SH-SY5Y (cell line): Measurements from ENCODE around the gene F10.

Experiments
- GATA2 ChIP-seq: IDR thresholded peaks from 2 replicates; pipeline ENCODE4 v1.6.1; 2011; ENCODE audit warnings: mild to moderate bottlenecking, low read depth, low read length
- GATA3 ChIP-seq: IDR thresholded peaks from 2 replicates; pipeline ENCODE4 v1.6.1; 2011; ENCODE audit warnings: low read depth, mild to moderate bottlenecking, low read length, moderate library complexity

F10 gene

DNA sequence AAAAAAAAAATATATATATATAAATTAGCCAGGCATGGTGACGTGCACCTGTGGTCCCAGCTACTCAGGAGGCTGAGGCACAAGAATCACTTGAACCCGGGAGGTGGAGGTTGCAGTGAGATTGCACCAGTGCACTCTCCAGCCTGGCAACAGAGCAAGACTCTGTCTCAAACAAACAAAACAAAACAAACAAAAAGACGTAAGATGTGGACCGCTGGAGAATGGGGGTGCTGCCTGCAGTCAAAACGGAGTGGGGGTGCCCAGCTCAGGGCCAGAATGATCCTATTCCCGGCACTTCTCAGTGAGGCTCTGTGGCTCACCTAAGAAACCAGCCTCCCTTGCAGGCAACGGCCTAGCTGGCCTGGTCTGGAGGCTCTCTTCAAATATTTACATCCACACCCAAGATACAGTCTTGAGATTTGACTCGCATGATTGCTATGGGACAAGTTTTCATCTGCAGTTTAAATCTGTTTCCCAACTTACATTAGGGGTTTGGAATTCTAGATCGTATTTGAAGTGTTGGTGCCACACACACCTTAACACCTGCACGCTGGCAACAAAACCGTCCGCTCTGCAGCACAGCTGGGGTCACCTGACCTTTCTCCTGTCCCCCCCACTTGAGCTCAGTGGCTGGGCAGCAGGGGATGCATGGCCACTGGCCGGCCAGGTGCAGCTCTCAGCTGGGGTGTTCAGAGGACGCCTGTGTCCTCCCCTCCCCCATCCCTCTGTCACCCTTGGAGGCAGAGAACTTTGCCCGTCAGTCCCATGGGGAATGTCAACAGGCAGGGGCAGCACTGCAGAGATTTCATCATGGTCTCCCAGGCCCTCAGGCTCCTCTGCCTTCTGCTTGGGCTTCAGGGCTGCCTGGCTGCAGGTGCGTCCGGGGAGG is 17.3 kb upstream of the F10 start, which contains the start of gene F7:
Gene F7, plus strand, starts transcription at position 760 of the 889 bp plus-strand sequence. Its CDS starts 51 bp downstream, at position 811.
- TF ChIP-seq GATA2 (no peak), GATA3 (no peak)

DNA sequence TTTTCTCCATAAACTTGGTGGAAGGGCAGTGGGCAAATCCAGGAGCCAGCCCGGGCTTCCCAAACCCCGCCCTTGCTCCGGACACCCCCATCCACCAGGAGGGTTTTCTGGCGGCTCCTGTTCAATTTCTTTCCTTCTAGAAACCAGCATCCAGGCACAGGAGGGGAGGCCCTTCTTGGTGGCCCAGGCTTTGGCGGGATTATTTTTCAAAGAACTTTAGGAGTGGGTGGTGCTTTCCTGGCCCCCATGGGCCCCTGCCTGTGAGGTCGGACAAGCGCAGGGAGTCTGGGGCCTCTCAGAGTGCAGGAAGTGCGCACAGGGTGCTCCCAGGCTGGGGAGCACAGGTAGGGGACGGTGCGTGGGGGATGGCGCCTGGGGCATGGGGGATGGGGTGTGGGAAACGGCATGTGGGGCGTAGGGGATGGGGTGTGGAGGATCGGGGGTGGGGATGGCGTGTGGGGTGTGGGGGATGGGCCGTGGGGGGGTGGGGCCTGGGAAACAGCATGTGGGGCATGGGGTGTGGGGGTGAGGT is 16.6 kb upstream of the F10 start:
- TF ChIP-seq GATA2 (no peak), GATA3 (no peak)

DNA sequence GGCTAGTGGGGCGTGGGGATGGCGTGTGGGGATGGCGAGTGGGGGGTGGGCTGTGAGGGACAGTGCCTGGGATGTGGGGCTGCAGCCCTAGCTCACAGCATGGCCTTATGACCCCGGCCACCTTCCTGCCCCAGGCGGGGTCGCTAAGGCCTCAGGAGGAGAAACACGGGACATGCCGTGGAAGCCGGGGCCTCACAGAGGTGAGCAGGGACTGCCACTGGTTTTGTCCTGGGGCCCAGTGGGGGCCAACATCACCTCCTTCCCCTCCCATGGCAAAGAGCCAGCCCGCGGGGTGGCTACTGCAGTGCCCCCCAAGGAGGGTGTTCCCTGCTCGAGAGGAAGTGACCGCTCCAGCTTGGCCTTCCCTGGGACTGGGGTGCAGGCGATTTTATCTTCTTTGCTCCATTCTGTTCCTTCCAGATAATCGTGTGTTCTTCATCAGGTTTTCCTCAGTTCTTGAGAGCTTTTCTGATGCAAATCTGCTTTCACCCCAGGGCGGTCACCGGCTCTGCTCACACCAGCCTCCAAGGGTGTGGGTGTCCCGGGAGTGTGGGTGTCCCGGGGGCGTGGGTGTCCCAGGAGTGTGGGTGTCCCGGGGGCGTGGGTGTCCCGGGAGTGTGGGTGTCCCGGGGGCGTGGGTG is 15.8 kb upstream of the F10 start:
- TF ChIP-seq GATA3 (no peak), GATA2 (no peak)

GRCh38 chr13:113109151-113110047 is 13.2 kb upstream of the F10 start:
- TF ChIP-seq GATA3: no peak
- TF ChIP-seq GATA2: no peak

- TF ChIP-seq GATA3 (no peak), GATA2 (no peak)
These were observed 12.3 kb upstream of the F10 start for GRCh38 chr13:113110048-113110851.

DNA sequence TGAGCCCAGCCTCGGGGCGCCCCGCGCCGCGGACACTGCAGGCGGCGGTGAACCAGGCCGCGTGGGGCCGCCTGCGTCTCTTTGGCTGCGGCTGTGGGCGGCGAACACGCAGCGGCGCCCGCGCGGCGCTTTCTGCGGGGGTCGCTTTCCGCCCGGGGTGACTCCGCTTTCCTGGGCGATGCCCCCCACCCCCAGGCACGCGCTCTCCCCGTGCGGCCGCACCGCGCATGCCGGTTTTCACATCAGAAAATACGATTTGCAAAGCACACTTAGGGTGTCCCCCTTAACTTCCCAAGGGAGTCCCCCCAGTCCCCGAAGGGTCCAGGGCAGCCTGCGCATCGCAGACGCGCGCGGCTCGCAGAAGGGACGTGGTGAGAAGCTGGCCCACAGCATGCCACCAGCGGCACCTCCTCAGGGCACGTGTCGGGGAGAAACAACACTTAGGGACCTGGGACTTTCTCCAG is 11.7 kb upstream of the F10 start:
- TF ChIP-seq GATA3: no peak

GRCh38 chr13:113112893-113113845 is 9.4 kb upstream of the F10 start:
- TF ChIP-seq GATA3 (no peak), GATA2 (no peak)

- no peak for TF ChIP-seq GATA3
These were observed 8.7 kb upstream of the F10 start for GRCh38 chr13:113113846-113114271.

GRCh38 chr13:113114511-113115362 is 7.9 kb upstream of the F10 start:
- no peak for TF ChIP-seq GATA2
- TF ChIP-seq GATA3: no peak

DNA sequence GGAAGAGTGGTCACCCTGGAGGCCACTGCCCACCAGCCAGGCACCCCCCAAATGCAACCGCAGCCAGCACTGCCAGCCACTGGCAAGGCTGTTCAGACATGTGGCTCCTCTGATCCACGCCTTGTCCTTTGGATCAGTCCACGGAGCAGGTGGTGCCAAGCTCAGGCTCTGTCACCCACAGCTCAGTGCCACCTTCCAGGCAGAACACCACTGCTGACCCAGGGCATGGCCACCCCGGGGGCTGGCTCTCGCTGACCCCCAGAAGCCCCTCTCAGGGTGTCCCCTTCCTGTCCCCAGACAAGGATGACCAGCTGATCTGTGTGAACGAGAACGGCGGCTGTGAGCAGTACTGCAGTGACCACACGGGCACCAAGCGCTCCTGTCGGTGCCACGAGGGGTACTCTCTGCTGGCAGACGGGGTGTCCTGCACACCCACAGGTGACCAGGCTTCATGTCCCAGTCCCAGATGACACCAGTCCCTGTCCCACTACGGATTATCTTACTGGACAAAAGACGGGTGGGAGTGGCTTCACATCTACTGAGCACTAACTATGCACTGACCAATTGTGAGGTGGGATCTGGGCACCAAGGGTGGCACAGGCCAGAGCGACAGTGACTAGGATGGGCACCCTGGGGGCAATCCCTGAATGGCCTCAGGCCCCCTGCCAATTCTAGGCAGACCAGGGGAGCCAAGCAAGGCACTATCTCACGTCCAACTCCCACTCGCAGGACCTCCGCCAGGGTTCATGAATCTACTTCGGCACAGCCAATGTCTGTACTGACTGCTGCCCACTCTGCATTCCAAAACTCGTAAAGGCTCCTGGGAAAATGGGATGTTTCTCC is 7.0 kb upstream of the F10 start:
- TF ChIP-seq GATA3: no peak
- no peak for TF ChIP-seq GATA2
